ENCODE results near the gene CNGA4.

CNGA4 gene

DNA sequence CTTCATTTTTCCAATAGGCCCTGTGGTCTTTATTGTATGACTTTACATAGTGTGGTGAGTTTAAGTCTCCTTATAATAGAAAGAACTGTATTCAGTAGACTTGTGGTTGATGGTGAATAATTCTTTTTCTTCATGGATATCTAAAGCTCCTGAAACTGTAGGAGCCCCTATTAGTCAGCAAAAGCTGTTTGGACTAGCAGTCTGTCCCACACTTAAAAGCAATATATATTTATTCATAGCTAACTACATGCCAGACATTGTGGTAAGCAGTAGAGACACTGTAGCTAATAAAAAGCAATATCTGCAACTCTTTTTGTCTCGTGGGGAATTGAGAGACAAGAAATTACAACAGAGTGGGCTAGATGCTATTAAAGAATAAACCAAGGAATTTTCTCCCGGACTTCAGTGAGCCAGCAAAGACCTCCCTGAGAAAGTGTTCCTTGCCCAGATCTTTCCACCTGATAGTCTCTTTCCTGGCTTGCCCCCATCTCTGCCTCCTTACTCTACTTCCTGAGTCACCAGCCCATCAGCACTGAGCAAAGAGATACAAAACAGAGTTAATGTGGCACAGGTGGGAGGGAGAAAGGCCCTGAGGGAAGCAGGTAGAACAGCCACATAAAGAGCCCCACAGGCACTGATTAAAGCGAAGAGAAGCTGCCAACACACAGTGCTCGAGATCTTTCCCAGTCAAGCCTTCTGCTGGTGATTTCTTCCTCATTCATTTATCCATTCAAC is 41.3 kb upstream of the CNGA4 start:
- WGBS (ENCODE audit: extremely low coverage, insufficient coverage, insufficient read length) = no CpG with 5 or more reads among the region's 4 CpGs
- Histone ChIP-seq H2AFZ (ENCODE audit: insufficient read depth, low read length, poor library complexity) (no peak overlapping the region), H3K4me1 (ENCODE audit: control insufficient read depth in 1 of 2, insufficient read depth in 2 of 2, low read length in 2 of 2) (peaks cover 0 to 2% of the 10 kb centered on the region in 2 experiments), H3K27me3 (ENCODE audit: insufficient read depth, low read length) (no peaks in the 10 kb centered on the region), H3K4me2 (ENCODE audit: low read length) (no peak overlapping the region), H3K9ac (ENCODE audit: low read length) (no peak overlapping the region), H4K8ac (ENCODE audit: low read depth, low read length) (no peak overlapping the region), H3K79me1 (ENCODE audit: low read length) (no peaks in the 10 kb centered on the region), H3K27ac (ENCODE audit: low read depth, low read length) (no peak overlapping the region), H3K9me3 (ENCODE audit: insufficient read depth, low read depth, low read length) (peaks cover 2% of the 10 kb centered on the region), H3K79me2 (ENCODE audit: control insufficient read depth, insufficient read depth, low read length, poor library complexity) (no peaks in the 10 kb centered on the region), H3K23ac (ENCODE audit: low read length) (no peak overlapping the region), H3K18ac (ENCODE audit: low read length) (no peak overlapping the region), H2AK5ac (ENCODE audit: low read length) (no peak overlapping the region), H4K12ac (ENCODE audit: low read depth, low read length) (no peak overlapping the region), H3K4ac (ENCODE audit: low read depth, low read length) (no peak overlapping the region), H3K4me3 (ENCODE audit: low read depth, low read length) (no peak overlapping the region), H2BK12ac (ENCODE audit: low read length) (no peak overlapping the region), H4K91ac (ENCODE audit: low read depth, low read length) (no peak overlapping the region), H2BK5ac (ENCODE audit: low read depth, low read length, poor library complexity) (no peak overlapping the region), H3K14ac (ENCODE audit: low read length) (no peak overlapping the region), H2BK120ac (ENCODE audit: insufficient read depth, low read length, poor library complexity) (no peak overlapping the region), H3K36me3 (ENCODE audit: control insufficient read depth in 1 of 2, insufficient read depth in 2 of 2, low read length in 2 of 2) (no peaks in the 10 kb centered on the region)
- DNase-seq = no peak

DNA sequence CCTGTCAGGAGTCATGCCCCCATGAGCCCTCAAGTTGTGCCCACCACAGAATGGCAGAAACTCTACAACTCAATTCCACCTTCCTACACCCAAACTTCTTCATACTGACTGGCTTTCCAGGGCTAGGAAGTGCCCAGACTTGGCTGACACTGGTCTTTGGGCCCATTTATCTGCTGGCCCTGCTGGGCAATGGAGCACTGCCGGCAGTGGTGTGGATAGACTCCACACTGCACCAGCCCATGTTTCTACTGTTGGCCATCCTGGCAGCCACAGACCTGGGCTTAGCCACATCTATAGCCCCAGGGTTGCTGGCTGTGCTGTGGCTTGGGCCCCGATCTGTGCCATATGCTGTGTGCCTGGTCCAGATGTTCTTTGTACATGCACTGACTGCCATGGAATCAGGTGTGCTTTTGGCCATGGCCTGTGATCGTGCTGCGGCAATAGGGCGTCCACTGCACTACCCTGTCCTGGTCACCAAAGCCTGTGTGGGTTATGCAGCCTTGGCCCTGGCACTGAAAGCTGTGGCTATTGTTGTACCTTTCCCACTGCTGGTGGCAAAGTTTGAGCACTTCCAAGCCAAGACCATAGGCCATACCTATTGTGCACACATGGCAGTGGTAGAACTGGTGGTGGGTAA is 39.6 kb upstream of the CNGA4 start, which contains the start of gene OR52W1:
Gene OR52W1, plus strand, starts transcription at position 51 of the 637 bp plus-strand sequence. Its CDS starts 0 bp downstream, at position 51.
- H2BK5ac ChIP-seq (ENCODE audit: low read depth, low read length, poor library complexity) = no peak within 1 kb of the TSS
- no peak within 1 kb of the TSS for H3K18ac ChIP-seq (ENCODE audit: low read length)
- H2AK5ac ChIP-seq (ENCODE audit: low read length) = no peak within 1 kb of the TSS
- WGBS (ENCODE audit: extremely low coverage, insufficient coverage, insufficient read length) = no CpG with 5 or more reads among the region's 5 CpGs
- no peak within 1 kb of the TSS for H3K4me3 ChIP-seq (ENCODE audit: low read depth, low read length)
- no peak within 1 kb of the TSS for H4K8ac ChIP-seq (ENCODE audit: low read depth, low read length)
- H4K12ac ChIP-seq (ENCODE audit: low read depth, low read length) = no peak within 1 kb of the TSS
- H2BK12ac ChIP-seq (ENCODE audit: low read length) = no peak within 1 kb of the TSS
- no peak within 1 kb of the TSS for H3K4me2 ChIP-seq (ENCODE audit: low read length)
- no peak for DNase-seq
- no peak within 1 kb of the TSS for H3K4ac ChIP-seq (ENCODE audit: low read depth, low read length)
- H3K27me3 ChIP-seq (ENCODE audit: insufficient read depth, low read length) = no peaks in the 10 kb centered on the region
- no peaks in the 10 kb centered on the region for H3K79me2 ChIP-seq (ENCODE audit: control insufficient read depth, insufficient read depth, low read length, poor library complexity)
- H3K23ac ChIP-seq (ENCODE audit: low read length) = no peak within 1 kb of the TSS
- no peak within 1 kb of the TSS for H3K14ac ChIP-seq (ENCODE audit: low read length)
- peaks cover 0 to 2% of the 10 kb centered on the region in 2 experiments for H3K4me1 ChIP-seq (ENCODE audit: control insufficient read depth in 1 of 2, insufficient read depth in 2 of 2, low read length in 2 of 2)
- H3K27ac ChIP-seq (ENCODE audit: low read depth, low read length) = no peak within 1 kb of the TSS
- no peak within 1 kb of the TSS for H2AFZ ChIP-seq (ENCODE audit: insufficient read depth, low read length, poor library complexity)
- H4K91ac ChIP-seq (ENCODE audit: low read depth, low read length) = no peak within 1 kb of the TSS
- H3K9me3 ChIP-seq (ENCODE audit: insufficient read depth, low read depth, low read length) = peaks cover 2% of the 10 kb centered on the region
- peaks cover 0 to 2% of the 10 kb centered on the region in 2 experiments for H3K36me3 ChIP-seq (ENCODE audit: control insufficient read depth in 1 of 2, insufficient read depth in 2 of 2, low read length in 2 of 2)
- no peak within 1 kb of the TSS for H3K9ac ChIP-seq (ENCODE audit: low read length)
- H3K79me1 ChIP-seq (ENCODE audit: low read length) = no peaks in the 10 kb centered on the region
- no peak within 1 kb of the TSS for H2BK120ac ChIP-seq (ENCODE audit: insufficient read depth, low read length, poor library complexity)

DNA sequence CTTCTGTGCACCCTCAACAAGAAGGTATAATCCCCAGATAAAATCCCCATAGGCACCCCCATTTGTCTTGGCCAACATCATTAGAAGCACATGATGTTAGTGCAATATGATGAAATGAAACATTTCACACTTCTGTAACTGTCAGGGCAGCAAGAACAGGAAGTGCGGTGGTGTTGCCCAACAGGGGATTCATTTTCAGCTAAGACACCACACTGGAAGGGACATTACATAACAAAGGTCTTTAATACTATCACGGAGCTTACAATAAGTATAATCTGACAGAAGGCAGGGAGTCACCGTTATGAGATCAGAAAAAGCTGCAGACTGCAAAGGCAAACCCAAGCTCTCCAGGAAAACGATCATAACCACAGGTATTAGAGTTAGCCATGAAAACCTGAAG is 37.9 kb upstream of the CNGA4 start:
- DNase-seq = peak; percentile 13 to 32
- Histone ChIP-seq H3K27ac (ENCODE audit: low read depth, low read length) (no peak overlapping the region), H3K4me1 (ENCODE audit: control insufficient read depth in 1 of 2, insufficient read depth in 2 of 2, low read length in 2 of 2) (peaks cover 0 to 2% of the 10 kb centered on the region in 2 experiments), H3K9ac (ENCODE audit: low read length) (no peak overlapping the region), H3K79me1 (ENCODE audit: low read length) (no peaks in the 10 kb centered on the region), H2AFZ (ENCODE audit: insufficient read depth, low read length, poor library complexity) (no peak overlapping the region), H3K79me2 (ENCODE audit: control insufficient read depth, insufficient read depth, low read length, poor library complexity) (no peaks in the 10 kb centered on the region), H2BK5ac (ENCODE audit: low read depth, low read length, poor library complexity) (no peak overlapping the region), H3K4me3 (ENCODE audit: low read depth, low read length) (no peak overlapping the region), H3K36me3 (ENCODE audit: control insufficient read depth in 1 of 2, insufficient read depth in 2 of 2, low read length in 2 of 2) (peaks cover 0 to 8% of the 10 kb centered on the region in 2 experiments), H4K91ac (ENCODE audit: low read depth, low read length) (no peak overlapping the region), H3K4me2 (ENCODE audit: low read length) (no peak overlapping the region), H4K12ac (ENCODE audit: low read depth, low read length) (no peak overlapping the region), H2AK5ac (ENCODE audit: low read length) (no peak overlapping the region), H4K8ac (ENCODE audit: low read depth, low read length) (no peak overlapping the region), H2BK12ac (ENCODE audit: low read length) (no peak overlapping the region), H3K9me3 (ENCODE audit: insufficient read depth, low read depth, low read length) (peaks cover 2% of the 10 kb centered on the region), H3K23ac (ENCODE audit: low read length) (no peak overlapping the region), H3K18ac (ENCODE audit: low read length) (no peak overlapping the region), H2BK120ac (ENCODE audit: insufficient read depth, low read length, poor library complexity) (no peak overlapping the region), H3K27me3 (ENCODE audit: insufficient read depth, low read length) (no peaks in the 10 kb centered on the region), H3K14ac (ENCODE audit: low read length) (no peak overlapping the region), H3K4ac (ENCODE audit: low read depth, low read length) (no peak overlapping the region)
- no CpG with 5 or more reads among the region's 4 CpGs for WGBS (ENCODE audit: extremely low coverage, insufficient coverage, insufficient read length)

DNA sequence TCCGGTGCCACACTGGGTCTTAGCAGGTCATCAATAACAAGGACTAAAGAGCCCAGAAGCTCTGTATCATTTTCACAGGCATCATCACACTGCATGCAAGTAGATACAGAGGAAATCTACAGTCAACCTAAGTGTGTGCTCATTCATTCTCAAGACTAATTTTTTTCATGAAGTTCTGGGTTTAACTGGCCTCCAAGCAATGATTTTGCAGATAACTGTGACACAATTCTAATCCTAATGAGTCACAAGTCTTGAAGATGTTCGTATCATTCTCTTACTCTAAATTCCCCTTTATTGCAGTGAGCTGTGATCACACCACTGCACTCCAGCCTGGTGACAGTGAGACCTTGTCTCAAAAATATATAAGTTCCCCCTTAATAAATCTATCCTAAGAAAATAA is 37.4 kb upstream of the CNGA4 start:
- Histone ChIP-seq H3K23ac (ENCODE audit: low read length) (no peak overlapping the region), H2AFZ (ENCODE audit: insufficient read depth, low read length, poor library complexity) (no peak overlapping the region), H4K8ac (ENCODE audit: low read depth, low read length) (no peak overlapping the region), H2BK12ac (ENCODE audit: low read length) (no peak overlapping the region), H3K9ac (ENCODE audit: low read length) (no peak overlapping the region), H3K79me2 (ENCODE audit: control insufficient read depth, insufficient read depth, low read length, poor library complexity) (no peaks in the 10 kb centered on the region), H3K4me3 (ENCODE audit: low read depth, low read length) (no peak overlapping the region), H3K27me3 (ENCODE audit: insufficient read depth, low read length) (no peaks in the 10 kb centered on the region), H3K14ac (ENCODE audit: low read length) (no peak overlapping the region), H3K36me3 (ENCODE audit: control insufficient read depth in 1 of 2, insufficient read depth in 2 of 2, low read length in 2 of 2) (peaks cover 0 to 8% of the 10 kb centered on the region in 2 experiments), H3K79me1 (ENCODE audit: low read length) (no peaks in the 10 kb centered on the region), H2BK5ac (ENCODE audit: low read depth, low read length, poor library complexity) (no peak overlapping the region), H4K91ac (ENCODE audit: low read depth, low read length) (no peak overlapping the region), H2BK120ac (ENCODE audit: insufficient read depth, low read length, poor library complexity) (no peak overlapping the region), H2AK5ac (ENCODE audit: low read length) (no peak overlapping the region), H4K12ac (ENCODE audit: low read depth, low read length) (no peak overlapping the region), H3K4ac (ENCODE audit: low read depth, low read length) (no peak overlapping the region), H3K4me1 (ENCODE audit: control insufficient read depth in 1 of 2, insufficient read depth in 2 of 2, low read length in 2 of 2) (peaks cover 0 to 2% of the 10 kb centered on the region in 2 experiments), H3K27ac (ENCODE audit: low read depth, low read length) (no peak overlapping the region), H3K9me3 (ENCODE audit: insufficient read depth, low read depth, low read length) (peaks cover 2% of the 10 kb centered on the region), H3K18ac (ENCODE audit: low read length) (no peak overlapping the region), H3K4me2 (ENCODE audit: low read length) (no peak overlapping the region)
- peak in 1 of 2 donors; percentile 60 for DNase-seq
- WGBS (ENCODE audit: extremely low coverage, insufficient coverage, insufficient read length) = no CpG with 5 or more reads among the region's 2 CpGs
